ENCODE data around the gene PER3.

- TF ChIP-seq RARB (CRISPR knock-in tag; IDR thresholded peaks at IDR 0.05) (no peak), ZC3H10 (CRISPR knock-in tag; IDR thresholded peaks at IDR 0.05) (no peak), TOX (CRISPR knock-in tag; IDR thresholded peaks at IDR 0.05; ENCODE audit: borderline replicate concordance) (no peak), ZFP3 (CRISPR knock-in tag; IDR thresholded peaks at IDR 0.05) (no peak)
- TF ChIP-seq, protein P1, sequence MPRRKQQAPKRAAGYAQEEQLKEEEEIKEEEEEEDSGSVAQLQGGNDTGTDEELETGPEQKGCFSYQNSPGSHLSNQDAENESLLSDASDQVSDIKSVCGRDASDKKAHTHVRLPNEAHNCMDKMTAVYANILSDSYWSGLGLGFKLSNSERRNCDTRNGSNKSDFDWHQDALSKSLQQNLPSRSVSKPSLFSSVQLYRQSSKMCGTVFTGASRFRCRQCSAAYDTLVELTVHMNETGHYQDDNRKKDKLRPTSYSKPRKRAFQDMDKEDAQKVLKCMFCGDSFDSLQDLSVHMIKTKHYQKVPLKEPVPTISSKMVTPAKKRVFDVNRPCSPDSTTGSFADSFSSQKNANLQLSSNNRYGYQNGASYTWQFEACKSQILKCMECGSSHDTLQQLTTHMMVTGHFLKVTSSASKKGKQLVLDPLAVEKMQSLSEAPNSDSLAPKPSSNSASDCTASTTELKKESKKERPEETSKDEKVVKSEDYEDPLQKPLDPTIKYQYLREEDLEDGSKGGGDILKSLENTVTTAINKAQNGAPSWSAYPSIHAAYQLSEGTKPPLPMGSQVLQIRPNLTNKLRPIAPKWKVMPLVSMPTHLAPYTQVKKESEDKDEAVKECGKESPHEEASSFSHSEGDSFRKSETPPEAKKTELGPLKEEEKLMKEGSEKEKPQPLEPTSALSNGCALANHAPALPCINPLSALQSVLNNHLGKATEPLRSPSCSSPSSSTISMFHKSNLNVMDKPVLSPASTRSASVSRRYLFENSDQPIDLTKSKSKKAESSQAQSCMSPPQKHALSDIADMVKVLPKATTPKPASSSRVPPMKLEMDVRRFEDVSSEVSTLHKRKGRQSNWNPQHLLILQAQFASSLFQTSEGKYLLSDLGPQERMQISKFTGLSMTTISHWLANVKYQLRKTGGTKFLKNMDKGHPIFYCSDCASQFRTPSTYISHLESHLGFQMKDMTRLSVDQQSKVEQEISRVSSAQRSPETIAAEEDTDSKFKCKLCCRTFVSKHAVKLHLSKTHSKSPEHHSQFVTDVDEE (CRISPR knock-in tag; IDR thresholded peaks at IDR 0.05) = no peak
Measured at GRCh38 chr1:7845761-7846160, 61.7 kb downstream of the PER3 start.
